Stimulated activated CD4-positive, alpha-beta T cell treated with anti-CD3 and anti-CD28 coated beads, Interleukin-4, amount 100 ng/mL, for 24 hours (primary cell): ENCODE results near the gene N4BP2L2.
"Not testable (repeated sequence)": the region's sequence is repeated elsewhere in the genome, so short reads cannot be mapped to it uniquely, and the experiment has no call there.

Source experiments
- DNase-seq: peaks from one replicate; pipeline ENCODE4 v3.0.0-alpha.2; 2020

The N4BP2L2 gene

DNA sequence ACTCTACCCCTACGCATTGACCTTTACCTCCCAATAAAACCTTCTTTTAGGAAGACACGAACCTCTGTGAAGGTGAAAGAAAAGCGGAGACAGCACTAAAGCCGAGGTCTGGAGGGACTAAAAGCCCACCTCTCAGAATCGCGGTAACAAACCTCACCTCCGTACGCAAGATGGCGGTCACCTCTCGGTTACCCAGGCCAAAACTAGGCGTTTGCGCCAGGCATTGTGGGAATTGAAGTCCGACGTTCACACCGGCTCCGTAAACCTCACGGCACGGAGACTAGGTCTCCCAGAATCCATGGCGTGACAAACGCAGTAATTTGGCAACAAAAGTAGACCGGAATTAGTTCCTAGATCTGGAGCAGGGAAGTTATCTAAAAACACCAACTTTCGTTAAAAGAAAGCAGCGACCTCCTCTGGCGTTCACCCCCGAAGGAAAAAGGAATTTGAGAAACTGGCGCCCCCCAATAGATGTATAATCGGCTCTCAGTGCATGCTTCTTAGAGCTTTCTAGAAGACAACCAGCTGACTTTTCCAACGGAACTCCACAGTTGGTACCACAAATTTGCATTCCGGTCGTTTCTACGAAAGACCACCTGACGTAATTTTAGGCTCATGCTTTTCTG, at the start of gene N4BP2L2:
Gene N4BP2L2, minus strand, starts transcription at position 175 of the 626 bp plus-strand sequence. CDS start 1,768 bp downstream, outside the sequence.
- peak; percentile 91 for DNase-seq

DNA sequence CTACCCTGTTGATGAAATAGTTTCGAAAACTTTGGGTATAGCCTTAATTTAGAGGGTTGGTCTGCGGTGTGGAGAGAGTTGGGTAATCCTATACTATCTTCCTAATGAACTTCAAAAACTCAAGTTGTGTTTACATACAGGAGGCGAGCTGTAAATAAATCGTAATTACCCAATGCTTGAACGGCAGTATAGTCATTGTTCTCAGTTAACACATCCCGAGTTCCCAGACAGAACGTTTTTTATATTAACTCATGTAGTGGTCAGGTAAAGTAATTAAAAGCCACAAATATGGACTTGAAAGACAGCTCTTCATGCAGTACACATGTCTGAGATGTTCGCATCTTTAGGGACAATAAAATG, 49.2 kb upstream of the N4BP2L2 start:
- no peak for DNase-seq

DNA sequence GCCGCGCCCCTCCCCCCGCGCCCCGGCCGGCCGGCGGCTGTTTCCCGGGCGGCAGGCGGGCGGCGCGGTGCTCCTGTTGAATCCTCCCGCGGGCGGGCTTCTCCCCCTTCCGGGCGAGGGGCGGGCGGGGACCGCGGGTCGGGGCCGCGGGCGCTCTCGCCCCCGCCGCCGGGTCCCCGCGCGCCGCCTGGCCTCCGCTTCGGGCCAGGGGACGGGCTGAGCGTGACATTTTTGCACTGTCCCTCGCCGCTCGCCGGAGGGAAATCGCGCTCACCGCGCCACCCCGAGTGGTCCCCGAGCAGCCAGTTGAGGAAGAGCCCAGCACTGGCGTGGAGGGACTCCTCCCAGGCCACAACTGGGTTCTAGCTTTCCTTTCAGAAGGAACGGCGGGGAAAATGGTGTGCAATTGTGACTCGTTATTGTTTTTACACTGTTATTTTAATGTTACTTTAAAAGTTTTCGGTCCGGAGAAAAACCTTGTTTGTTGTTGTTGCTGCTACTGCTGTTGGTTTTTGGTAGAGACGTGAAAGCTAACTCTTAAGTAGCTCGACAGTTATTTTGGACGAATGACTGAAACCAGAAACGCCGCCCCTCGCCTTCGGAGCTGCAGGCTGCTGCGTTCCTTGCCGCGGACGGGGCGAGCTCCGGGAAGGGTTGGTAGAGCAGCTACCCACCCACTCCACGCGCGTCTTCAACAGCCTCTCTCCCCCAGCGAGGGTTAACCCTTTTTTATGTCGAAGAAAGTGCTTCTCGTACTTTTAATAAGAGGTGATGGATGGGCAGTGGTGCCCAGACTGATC, 48.6 kb upstream of the N4BP2L2 start:
- DNase-seq: peak; percentile 59

DNA sequence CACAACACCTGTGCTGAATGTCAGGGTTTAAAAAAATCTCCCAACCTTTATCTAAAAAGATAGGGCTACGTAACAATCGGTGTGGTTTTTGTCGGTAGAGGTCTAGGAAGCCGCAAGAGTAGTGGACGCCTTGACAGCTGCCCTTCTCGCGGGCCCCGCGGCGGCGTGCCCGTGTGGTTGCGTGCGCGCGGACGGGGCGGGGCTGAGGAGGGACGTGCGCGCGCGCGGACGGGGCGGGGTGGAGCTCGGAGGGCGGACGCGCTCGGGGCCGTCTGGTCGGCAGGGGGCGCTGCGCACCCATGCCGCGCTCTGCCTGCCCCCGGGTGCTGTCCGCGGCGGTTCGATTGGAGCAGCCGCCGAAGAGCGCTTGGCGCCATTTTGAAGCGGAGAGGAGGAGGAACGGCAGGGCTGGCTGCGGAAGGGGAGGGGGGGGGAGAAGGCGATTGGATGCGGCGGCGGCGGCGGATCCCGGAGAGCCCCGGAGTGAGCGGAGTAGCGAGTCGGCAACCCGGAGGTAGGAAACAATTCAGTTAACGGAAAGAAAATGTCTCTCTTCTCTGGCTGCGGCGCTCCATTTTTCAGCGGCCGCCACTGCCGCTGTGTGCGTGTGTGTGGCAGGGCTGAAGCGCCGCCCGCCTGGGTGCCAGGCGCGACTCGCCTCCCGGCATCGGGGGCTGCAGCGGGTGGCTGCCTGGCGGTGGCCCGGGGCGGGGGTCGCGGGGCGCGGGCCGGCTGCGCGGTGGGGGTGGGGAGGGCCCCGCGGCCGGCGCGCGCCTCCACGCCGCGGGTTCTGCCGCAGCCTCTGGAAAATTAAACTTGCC, 47.7 kb upstream of the N4BP2L2 start, which contains the start of gene PDS5B:
Gene PDS5B, plus strand, starts transcription at position 373 of the 821 bp plus-strand sequence. CDS start 62,321 bp downstream, outside the sequence.
- peak; percentile 93 for DNase-seq

DNA sequence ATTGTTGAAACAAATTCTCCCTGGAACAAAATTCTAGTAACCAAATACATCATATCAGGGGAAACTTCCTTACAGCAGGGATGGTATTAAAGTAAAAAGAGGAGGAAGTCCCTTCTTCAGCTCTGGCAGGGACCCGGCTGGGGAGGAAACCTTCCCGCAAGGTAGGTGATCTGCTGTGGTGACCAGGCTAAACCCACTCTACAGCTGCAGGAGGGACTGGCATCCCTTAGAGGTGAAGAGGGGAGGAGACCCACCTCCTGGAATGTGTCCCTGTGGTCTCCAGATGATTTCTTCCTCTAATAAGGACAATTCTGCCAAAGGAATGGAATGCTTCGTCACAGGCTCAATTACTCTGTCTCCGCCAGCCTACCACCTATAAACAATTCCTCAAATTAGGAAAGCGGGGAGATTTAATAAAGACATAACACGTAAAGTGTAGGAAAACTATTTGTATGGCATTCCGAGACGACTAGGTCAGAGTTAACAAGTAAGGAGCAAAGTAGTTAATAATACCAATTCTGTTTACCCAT, 47.0 kb upstream of the N4BP2L2 start:
- DNase-seq: no peak

DNA sequence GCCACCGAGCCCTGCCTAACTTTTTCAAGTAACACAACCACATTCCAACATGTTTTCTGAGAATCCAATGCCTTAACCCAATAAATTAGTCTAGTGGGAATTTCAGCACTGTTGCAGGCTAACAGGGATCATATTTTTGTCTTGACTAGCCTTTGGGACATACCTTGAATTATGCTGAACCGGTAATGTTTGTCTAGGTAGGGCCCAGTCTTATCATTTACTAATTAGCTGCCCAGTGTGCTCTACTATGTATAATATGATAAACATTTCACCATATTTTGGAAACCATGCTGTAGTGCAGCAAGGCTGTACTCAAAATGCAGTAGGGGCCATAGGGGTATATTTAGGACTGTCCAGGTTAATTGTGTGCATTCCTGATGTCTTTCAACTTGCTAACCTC, 44.4 kb upstream of the N4BP2L2 start:
- DNase-seq: no peak

DNA sequence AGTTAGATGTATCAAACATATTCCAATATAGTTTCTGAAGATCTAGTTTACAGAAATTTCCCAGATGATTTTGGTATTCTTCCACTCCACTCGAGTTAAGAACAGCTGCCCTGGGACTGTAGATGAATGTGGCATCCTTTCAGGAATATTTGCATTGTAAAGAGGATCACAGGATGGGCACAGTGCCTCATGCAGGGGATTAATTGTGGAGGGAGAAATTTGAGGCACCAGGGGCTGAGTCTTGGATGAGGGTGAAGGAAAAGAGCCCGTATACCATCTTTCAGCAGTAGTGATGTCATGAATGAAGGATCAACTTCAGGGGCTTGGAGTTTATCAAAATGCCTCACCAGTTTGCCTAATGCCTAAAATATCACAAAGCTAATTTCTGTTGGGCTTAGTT, 43.7 kb upstream of the N4BP2L2 start:
- DNase-seq: no peak

DNA sequence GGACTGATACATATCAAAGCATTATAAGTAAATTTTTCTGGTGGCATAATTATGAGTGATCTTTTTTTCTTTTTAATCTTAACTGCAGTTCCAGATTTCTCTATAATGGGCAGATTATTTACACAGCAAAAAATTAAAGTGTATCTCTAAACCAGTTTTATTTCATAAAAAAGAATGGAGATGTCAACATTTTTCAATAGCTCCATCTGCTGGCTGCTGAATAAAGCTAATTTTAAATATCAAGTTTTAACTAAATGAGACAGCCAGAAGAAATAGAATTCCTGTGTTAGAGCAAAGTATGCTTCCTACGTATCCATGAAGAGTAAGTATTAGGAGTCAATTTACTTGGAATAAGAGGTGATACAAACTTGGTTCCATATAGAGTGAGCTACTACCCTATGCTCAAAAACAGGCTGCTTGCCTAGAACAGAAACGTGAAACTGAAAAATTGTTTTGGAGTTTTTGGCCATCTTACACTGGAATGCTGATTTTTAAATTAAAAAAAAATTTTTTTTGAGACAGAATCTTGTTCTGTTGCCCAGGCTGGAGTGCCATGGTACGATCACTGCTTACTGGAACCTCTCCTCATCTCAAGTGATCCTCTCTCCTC, 42.7 kb upstream of the N4BP2L2 start:
- DNase-seq: no peak

DNA sequence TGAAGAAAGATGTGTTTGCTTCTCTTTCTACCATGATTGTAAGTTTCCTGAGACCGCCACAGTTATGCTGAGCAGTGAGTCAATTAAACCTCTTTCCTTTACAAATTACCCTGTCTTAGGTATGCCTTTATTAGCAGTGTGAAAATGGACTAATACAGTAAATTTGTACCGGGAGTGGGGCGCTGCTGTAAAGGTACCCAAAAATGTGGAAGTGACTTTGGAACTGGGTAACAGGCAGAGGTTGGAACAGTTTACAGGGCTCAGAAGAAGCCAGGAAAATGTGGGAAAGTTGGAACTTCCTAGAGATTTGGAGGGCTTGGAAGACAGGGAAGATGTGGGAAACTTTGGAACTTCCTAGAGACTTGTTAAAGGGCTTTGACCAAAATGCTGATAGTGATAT, 38.4 kb upstream of the N4BP2L2 start:
- no peak for DNase-seq

DNA sequence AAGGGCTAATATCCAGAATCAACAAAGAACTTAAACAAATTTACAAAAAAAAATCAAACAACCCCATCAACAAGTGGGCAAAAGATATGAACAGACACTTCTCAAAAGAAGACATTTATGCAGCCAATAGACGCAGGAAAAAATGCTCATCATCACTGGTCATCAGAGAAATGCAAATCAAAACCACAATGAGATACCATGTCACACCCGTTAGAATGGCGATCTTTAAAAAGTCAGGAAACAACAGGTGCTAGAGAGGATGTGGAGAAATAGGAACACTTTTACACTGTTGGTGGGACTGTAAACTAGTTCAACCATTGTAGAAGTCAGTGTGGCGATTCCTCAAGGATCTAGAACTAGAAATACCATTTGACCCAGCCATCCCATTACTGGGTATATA, 37.1 kb upstream of the N4BP2L2 start:
- DNase-seq: not testable (repeated sequence)

DNA sequence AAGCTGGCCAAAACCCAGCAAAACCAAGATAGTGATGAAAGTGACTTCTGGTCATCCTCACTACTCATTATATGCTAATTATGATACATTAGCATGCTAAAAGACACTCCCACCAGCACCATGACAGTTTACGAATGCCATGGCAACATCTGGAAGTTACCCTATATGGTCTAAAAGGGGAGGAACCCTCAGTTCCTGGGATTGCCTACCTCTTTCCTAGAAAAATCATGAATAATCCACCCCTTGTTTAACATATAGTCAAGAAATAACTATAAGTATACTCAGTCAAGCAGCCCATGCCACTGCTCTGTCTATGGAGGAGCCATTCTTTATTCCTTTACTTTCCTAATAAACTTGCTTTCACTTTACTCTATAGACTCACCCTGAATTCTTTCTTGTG, 22.2 kb upstream of the N4BP2L2 start:
- not testable (repeated sequence) for DNase-seq

DNA sequence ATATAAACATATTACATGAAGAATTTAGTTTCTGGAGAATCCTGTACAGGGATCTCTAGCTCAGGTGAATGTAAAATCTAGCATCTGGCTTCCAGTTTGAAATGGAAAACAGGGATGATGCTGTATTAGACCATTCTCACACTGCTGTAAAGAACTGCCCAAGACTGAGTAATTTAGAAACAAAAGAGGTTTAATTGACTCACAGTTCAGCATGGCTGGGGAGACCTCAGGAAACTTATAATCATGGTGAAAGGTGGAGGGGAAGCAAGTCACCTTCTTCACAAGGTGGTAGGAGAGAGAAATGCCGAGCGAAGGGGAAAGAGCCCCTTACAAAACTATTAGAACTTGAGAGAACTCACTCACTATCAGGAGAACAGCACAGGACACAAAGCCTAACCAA, 17.0 kb upstream of the N4BP2L2 start:
- DNase-seq: no peak

DNA sequence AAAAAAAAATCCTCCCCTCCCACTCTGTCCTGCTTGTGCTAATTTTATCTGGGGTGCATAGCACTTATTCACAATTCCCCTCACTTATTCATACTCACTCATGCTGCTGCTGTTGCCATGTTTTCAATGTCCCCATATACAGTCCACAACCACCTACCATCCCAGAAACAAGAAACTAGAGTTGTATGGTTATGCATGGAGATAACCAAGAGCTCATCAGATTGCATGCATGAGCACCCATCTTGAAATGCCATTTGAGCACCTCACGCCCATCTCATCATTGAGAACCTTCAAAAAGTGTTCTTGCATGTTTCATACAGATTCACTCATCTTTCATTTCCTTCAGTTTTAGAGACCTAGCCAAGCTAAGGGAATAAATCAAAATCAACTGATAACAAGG, 15.1 kb upstream of the N4BP2L2 start:
- no peak for DNase-seq

DNA sequence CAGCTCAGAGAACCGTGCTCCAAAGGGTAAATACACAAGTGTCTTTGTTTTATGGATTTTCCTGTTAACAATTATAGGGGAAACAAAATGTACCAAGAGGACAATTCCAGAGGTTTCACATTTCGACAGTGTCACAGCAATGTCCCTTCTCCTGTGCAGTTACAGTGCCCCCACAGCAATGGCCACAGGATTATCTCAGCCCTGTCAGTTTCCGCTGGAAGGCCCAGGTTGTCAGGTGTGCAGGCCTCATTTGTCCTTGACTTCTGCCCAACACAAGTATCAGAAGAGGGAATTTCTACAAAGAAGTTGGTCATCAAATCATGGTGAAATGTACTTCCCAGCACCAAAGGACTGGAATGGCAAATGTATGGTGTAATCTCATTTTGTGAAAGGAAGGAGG, 11.2 kb upstream of the N4BP2L2 start:
- DNase-seq: no peak

DNA sequence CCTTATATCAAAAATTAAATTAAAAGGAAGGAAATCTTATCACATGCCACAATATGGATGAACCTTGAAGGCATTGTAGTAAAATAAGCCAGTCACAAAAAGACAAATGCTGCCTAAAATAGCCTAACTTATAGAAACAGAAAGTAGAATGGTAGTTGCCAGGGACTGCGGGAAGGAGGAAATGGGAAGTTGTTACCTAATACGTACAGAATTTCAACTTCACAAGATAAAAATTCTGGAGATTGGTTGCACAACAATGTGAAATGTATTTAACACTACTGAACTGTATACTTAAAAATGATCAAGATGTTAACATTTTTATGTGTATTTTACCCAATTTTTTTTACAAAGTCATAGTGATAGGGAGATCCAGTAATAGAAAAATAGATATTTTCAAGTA, 10.2 kb upstream of the N4BP2L2 start:
- DNase-seq: no peak

DNA sequence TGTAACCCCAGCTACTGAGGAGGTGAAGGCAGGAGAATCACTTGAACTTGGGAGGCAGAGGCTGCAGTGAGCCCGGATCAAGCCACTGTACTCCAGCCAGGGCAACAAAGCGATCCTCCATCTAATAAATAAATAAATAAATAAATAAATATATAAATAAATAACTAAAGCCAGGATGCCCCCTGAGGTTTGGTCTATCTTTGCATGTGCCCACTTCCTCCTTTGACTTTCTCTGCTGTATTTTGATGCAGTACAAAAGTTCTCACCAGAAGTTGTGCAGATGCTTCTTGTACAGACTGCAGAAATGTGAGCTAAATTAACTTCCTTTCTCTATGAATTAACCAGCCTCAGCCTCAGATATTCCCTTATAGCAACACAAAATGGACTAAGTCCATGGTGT, 6.5 kb upstream of the N4BP2L2 start:
- DNase-seq: no peak

DNA sequence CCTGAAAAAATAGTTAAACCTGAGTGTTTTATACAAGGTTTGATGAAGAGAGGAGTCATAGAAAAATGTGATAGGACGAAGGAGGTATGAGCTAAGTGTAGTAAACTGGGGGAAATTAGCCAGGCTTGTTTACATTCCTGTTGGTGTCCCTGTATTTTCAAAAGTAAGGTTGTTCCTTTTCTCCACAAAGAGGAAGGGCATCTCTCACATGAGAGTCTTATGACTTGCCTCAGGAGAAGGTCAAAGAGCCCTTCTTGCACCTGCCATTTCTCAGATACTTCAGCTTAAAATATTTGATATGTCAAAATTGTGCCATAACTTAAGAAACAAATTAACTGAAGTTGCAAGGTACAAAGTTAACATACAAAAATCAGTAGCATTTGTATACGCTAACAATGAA, 3.6 kb upstream of the N4BP2L2 start:
- no peak for DNase-seq

DNA sequence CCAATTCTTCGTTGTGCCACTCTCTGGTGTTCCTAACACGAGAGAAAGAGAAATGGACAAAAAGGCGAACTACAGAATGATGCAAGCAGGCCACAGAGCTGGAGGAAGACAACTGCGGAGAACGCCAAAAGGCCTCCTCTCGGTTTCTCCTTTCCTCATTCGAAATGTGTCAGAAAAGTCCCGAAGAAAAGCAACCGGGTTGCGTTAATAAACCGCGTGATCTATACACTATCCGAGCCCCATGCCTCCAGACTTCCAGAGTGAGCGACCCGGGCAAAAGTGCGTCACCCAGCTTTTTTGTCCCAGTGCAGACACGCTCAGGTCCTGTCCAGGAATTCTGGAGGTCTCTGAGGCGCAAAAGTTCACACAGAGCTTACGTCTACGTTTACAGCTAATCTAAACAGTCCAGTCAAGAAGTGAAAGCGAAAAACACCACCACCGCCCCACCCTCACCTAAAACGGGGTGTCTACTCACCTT, 413 bp downstream of the N4BP2L2 start:
- no peak for DNase-seq

DNA sequence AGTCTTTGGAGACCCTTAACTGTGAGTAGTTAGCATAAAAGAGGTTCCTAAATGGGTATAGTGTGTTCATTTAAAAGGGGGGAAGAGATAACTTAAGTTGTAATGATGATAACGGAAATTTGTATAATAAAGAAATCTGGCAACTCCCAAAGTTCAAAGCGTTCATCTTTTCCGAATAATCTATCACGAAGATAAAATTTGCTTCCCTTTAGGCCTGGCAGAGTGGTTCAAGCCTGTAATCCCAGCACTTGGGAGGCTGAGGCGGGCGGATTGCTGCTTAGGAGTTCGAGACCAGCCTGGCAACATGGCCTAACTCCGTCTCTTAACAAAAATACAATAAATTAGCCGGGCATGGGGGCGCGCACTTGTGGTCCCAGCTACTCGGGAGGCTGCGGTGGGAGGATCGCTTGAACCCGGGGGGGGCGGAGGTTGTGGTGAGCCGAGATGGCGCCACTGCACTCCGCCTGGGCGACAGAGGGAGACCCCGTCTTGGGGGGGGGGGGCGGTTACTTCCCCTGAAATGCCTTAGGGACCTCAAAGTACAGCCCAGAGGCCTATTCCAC, 934 bp downstream of the N4BP2L2 start:
- DNase-seq: peak; percentile 40

DNA sequence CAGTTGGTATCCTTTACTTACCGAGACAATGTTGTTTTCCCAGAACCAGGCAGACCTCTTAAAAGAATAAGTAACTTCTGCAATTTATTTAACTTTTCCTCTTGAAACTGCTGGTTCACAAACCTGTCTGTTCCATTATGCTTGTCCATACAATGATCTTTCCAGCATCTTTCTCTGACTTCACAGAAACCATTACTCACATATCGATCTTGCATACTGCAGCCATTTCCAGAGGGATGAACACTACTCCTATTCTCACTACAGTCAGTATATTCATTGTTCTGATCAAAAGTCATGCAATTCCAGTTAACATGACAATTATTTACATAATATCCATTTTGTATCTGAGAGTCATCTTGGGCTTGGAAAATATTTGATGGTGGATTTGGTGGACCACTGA, 2.8 kb downstream of the N4BP2L2 start:
- DNase-seq: no peak

DNA sequence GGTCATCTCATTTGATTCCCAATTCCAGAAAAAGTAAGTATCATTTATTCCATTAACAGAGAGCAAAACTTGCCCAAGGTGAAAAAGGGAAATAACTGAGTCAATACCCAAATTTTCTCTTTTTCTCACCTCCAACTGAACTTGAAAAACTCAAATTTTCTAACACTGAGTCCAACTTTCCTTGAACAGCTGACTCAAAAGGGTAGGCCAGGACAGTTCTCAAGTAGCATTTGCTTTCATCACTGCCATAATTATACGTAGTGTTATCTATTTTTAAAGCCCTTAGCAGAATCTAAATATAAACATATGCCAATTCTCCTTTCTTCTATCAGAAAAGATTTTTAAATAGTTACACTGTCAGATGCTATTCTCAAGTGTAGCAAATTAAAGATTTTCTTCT, 3.5 kb downstream of the N4BP2L2 start:
- no peak for DNase-seq

DNA sequence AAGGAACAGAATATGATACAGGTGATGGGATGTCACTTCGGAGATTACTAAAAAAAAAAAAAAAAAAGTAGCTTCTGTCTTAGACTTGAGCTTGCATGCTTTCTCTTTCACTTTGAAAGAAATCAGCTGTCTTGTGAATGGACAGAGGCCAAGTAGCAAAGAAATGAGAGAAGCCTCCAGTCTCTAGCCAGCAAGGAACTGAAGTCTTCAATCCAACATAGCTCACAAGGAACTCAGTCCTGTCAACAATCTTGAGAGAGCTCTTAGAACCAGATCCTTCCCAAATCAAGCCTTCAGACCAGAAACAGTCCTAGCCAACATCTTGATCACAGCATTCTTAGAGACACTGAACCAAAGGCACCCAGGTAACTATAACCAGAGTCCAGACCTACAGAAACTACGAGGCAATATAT, 7.7 kb downstream of the N4BP2L2 start:
- DNase-seq: no peak
